Osteoblast (primary cell): ENCODE measurements around the gene SMIM5. TPM values are rescaled to one million over a fixed set of nuclear protein-coding genes. Genes with fewer than 3 reads are reported as not detected.

Experiments used
- DNase-seq: peaks from one replicate; pipeline ENCODE4 v3.0.0; 2011; ENCODE audit warnings: low spot score, mixed read lengths; ENCODE audit not compliant: insufficient read length; ENCODE audit errors: missing footprints
- H2AFZ ChIP-seq: 2 replicates; pipeline ENCODE4 v1.6.0; 2011; ENCODE audit warnings: mild to moderate bottlenecking, low read length
- H3K27ac ChIP-seq: 2 replicates; pipeline ENCODE4 v1.5.1; 2011; ENCODE audit warnings: mild to moderate bottlenecking, low read depth, low read length, moderate library complexity
- H3K27me3 ChIP-seq: 2 replicates; pipeline ENCODE4 v1.6.0; 2012; ENCODE audit warnings: mild to moderate bottlenecking, control low read depth, inconsistent platforms, low read length, moderate library complexity; ENCODE audit not compliant: insufficient read depth
- H3K36me3 ChIP-seq: 2 replicates; pipeline ENCODE4 v1.5.1; 2011; ENCODE audit warnings: mild to moderate bottlenecking, low read length, control low read depth, moderate library complexity; ENCODE audit not compliant: insufficient read depth
- H3K4me1 ChIP-seq: 2 replicates; pipeline ENCODE4 v1.5.1; 2011; ENCODE audit warnings: mild to moderate bottlenecking, low read length, control low read depth, moderate library complexity; ENCODE audit not compliant: insufficient read depth
- H3K4me2 ChIP-seq: 2 replicates; pipeline ENCODE4 v1.6.0; 2011; ENCODE audit warnings: mild to moderate bottlenecking, low read length; ENCODE audit not compliant: insufficient read depth
- H3K4me3 ChIP-seq: fragments of 200-600 bp; sonication (generic); 3 replicates; pipeline ENCODE4 v1.5.1; 2012; ENCODE audit warnings: mild to moderate bottlenecking, low read length, inconsistent platforms; ENCODE audit not compliant: insufficient read depth
- H3K79me2 ChIP-seq: 2 replicates; pipeline ENCODE4 v1.6.0; 2012; ENCODE audit warnings: mild to moderate bottlenecking, low read length, control low read depth, inconsistent platforms; ENCODE audit not compliant: insufficient read depth
- H3K9me3 ChIP-seq: 2 replicates; pipeline ENCODE4 v1.5.1; 2011; ENCODE audit warnings: low read depth, low read length, control low read depth
- H4K20me1 ChIP-seq: 2 replicates; pipeline ENCODE4 v1.6.0; 2012; ENCODE audit warnings: mild to moderate bottlenecking, low read length, control low read depth; ENCODE audit not compliant: insufficient read depth
- total RNA-seq: library from RNA; depleted of rRNA; stranded (reverse); fragments of >200 nt; gene quantifications from 2 replicates; pipeline ENCODE4 v1.2.3, GENCODE V29; 2012
- TF ChIP-seq, protein P1 (sequence below): IDR thresholded peaks from 2 replicates; pipeline ENCODE4 v1.5.1; 2011; ENCODE audit warnings: mild to moderate bottlenecking, low read depth, low read length, moderate library complexity; ENCODE audit errors: extremely low read depth

Gene SMIM5
- total RNA-seq, 1 donor: not detected

DNA sequence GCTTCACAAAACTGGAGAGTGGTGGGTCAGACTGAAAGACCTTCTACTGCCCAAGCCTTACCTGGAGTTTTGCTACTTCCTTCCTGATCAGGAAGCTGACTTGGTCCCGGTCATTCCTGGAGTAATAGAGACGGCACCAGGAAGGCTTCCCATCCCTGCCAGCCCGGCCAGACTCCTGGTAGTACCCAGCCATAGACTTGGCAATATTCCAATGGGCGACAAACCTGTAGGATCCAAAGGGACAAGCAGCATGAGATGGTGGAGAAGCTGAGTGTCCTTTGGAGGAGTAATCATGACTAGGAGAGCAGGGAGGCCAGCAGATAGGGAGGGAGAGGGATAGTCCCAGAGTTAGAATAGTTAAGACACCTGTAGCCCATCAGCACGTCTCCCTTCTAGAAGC lies 25.0 kb downstream of the SMIM5 start:
- DNase-seq: no peak
- Histone ChIP-seq H3K79me2 (no peaks in the 10 kb centered on the region), H4K20me1 (no peaks in the 10 kb centered on the region), H3K4me3 (no peak overlapping the region), H3K27me3 (no peaks in the 10 kb centered on the region), H3K36me3 (peaks cover 37% of the 10 kb centered on the region), H3K4me2 (no peak overlapping the region), H2AFZ (no peak overlapping the region), H3K4me1 (no peaks in the 10 kb centered on the region), H3K27ac (no peak overlapping the region), H3K9me3 (no peaks in the 10 kb centered on the region)
- TF ChIP-seq, protein P1, sequence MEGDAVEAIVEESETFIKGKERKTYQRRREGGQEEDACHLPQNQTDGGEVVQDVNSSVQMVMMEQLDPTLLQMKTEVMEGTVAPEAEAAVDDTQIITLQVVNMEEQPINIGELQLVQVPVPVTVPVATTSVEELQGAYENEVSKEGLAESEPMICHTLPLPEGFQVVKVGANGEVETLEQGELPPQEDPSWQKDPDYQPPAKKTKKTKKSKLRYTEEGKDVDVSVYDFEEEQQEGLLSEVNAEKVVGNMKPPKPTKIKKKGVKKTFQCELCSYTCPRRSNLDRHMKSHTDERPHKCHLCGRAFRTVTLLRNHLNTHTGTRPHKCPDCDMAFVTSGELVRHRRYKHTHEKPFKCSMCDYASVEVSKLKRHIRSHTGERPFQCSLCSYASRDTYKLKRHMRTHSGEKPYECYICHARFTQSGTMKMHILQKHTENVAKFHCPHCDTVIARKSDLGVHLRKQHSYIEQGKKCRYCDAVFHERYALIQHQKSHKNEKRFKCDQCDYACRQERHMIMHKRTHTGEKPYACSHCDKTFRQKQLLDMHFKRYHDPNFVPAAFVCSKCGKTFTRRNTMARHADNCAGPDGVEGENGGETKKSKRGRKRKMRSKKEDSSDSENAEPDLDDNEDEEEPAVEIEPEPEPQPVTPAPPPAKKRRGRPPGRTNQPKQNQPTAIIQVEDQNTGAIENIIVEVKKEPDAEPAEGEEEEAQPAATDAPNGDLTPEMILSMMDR: no peak

DNA sequence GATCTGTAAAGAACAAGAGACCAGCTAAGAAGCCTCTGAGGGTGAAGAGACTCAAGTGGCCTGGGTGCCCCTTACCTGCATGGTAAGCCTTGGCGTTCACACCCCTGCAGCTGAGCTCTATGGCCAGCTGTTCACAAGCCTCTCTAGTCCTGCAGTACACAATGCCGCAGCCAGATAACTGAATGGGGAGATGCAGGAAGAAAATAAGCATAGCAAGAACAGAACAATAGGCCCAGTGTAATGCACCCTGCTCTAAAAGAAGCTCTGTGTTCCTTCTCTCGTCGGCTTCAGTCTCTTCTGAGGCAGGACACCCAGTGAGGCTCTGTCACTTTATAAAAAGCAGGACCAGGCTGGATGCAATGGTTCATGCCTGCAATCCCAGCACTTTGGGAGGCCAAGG lies 28.3 kb downstream of the SMIM5 start:
- Histone ChIP-seq H4K20me1 (no peaks in the 10 kb centered on the region), H3K27me3 (no peaks in the 10 kb centered on the region), H3K79me2 (peaks cover 8% of the 10 kb centered on the region), H3K4me2 (no peak overlapping the region), H3K27ac (no peak overlapping the region), H3K4me3 (no peak overlapping the region), H3K4me1 (peaks cover 9% of the 10 kb centered on the region), H2AFZ (no peak overlapping the region), H3K9me3 (no peaks in the 10 kb centered on the region), H3K36me3 (peaks cover 33% of the 10 kb centered on the region)
- TF ChIP-seq, protein P1: no peak
- DNase-seq: no peak

DNA sequence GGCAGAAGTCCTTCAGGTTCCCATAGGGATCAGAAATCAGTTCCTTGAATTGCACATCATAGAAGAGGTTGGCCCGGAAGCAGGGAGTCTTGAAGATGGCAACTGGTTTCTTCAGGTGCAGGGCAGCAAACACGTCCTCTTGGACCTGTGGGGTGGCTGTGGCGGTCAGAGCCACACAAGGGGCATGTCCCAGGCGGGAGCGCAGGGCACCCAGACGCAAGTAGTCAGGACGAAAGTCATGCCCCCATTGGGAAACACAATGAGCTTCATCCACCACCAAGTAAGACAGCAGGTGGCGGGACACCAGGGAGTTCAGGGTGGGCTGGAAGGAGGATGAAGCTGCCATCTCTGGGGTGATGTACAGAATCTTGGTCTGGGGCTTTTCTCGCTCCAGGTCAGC lies 29.3 kb downstream of the SMIM5 start:
- no peak overlapping the region for H3K4me3 ChIP-seq
- DNase-seq: no peak
- peaks cover 11% of the 10 kb centered on the region for H3K4me1 ChIP-seq
- H4K20me1 ChIP-seq: no peaks in the 10 kb centered on the region
- peaks cover 27% of the 10 kb centered on the region for H3K36me3 ChIP-seq
- no peak overlapping the region for H3K27ac ChIP-seq
- peaks cover 18% of the 10 kb centered on the region for H3K79me2 ChIP-seq
- H3K27me3 ChIP-seq: no peaks in the 10 kb centered on the region
- H3K4me2 ChIP-seq: no peak overlapping the region
- H2AFZ ChIP-seq: no peak overlapping the region
- no peaks in the 10 kb centered on the region for H3K9me3 ChIP-seq
- TF ChIP-seq, protein P1: no peak

DNA sequence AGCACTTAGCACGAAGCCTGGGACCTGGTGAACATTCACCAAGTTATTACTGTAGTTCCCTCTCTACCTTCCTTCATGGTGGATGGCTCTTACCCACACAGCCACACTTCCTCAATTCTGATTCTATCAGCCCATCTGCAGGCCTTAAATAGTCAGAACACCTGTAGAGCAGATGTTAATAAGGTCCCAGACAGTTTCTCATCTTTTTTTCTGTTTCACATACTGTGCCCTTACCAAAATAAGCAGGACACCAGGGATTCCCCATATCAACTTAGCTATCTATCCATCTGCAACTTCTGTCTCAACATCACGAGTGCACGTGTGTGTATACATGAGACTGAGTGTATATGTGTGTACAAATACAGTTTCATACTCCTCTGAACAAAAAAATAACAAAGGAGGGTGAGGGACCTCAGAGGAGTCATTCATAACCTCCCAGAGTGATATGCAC lies 30.9 kb downstream of the SMIM5 start:
- Histone ChIP-seq H3K27me3 (no peaks in the 10 kb centered on the region), H4K20me1 (peaks cover 5% of the 10 kb centered on the region), H3K27ac (no peak overlapping the region), H2AFZ (no peak overlapping the region), H3K4me3 (no peak overlapping the region), H3K9me3 (no peaks in the 10 kb centered on the region), H3K36me3 (peaks cover 30% of the 10 kb centered on the region), H3K79me2 (peaks cover 34% of the 10 kb centered on the region), H3K4me1 (peaks cover 20% of the 10 kb centered on the region), H3K4me2 (no peak overlapping the region)
- no peak for DNase-seq
- TF ChIP-seq, protein P1: no peak
